Testis (tissue), 2 donors: Measurements from ENCODE around the gene BAIAP2.

Experiments
- CTCF ChIP-seq, 3 experiments: fragments of 450-650 bp in 2 of 3; fragments of 200-600 bp in 1 of 3; sonication (generic) in 1 of 3; IDR thresholded peaks; one replicate each; pipeline ENCODE4 v1.5.1; 2016 to 2019; ENCODE audit warnings: antibody characterized with exemption in 3 of 3, mild to moderate bottlenecking in 2 of 3, moderate library complexity in 1 of 3
- POLR2A ChIP-seq: fragments of 450-650 bp; IDR thresholded peaks from one replicate; pipeline ENCODE4 v1.6.1; 2017; ENCODE audit warnings: antibody characterized with exemption, mild to moderate bottlenecking, moderate library complexity

GRCh38 chr17:81091774-81092517 is 57.0 kb downstream of the BAIAP2 start:
- TF ChIP-seq CTCF (IDR thresholded peaks at IDR 0.05) = no peak
- no peak for TF ChIP-seq POLR2A
